Measurements from ENCODE around the gene PNPLA3. TPM values are rescaled to one million over a fixed set of nuclear protein-coding genes. Genes with fewer than 3 reads are reported as not detected.
A peak's percentile ranks its signal among the peaks of the same experiment; 100 is the strongest.

The PNPLA3 gene
- polyA plus RNA-seq, 4 donors: 0.22 to 4.0 (median 0.53) TPM; not detected in 1

DNA sequence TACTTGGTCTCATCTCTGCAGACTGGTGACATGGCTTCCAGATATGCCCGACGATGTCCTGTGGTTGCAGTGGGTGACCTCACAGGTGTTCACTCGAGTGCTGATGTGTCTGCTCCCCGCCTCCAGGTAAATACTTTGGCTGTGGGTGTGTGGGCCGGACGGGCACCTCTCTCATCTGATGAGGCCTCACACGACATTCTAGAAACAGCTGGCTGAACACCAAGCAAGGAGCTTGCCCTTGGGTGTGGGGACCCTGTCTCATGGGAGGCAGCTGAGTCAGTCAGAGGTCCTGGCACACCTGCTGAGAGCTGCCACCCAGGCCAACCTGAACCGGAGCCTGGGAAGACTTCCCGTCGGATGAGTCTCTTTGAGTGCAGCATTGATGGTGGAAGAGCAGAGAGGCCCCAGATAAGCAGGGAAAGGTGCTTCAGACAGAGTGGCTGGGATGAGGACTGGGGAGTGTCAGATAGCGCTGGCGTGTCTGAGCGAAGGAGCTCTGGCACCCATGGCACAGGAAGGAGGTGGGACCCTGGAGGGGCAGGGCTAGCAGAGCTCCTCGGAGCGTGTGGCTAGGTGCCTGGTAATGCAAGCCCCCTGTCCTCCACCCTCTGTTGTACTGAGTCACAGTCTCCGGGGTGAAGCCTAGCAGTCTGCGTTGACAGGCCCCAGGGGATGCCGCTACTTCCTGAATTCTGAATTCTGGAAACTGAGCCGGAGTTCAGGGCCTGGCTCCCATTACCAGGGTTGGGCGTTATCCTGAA is 21.2 kb downstream of the PNPLA3 start:
- Histone ChIP-seq H3K36me3 (ENCODE audit: control insufficient read depth in 3 of 3, insufficient read depth in 2 of 3, low read depth in 1 of 3, low read length in 3 of 3) (no peaks in the 10 kb centered on the region), H3K27ac (ENCODE audit: low read depth in 1 of 3, low read length in 2 of 3) (no peak overlapping the region), H3K4me3 (ENCODE audit: low read depth in 1 of 3, low read length in 3 of 3) (no peak overlapping the region), H3K27me3 (ENCODE audit: control insufficient read depth in 3 of 3, insufficient read depth in 3 of 3, low read length in 3 of 3) (no peaks in the 10 kb centered on the region), H3K4me1 (ENCODE audit: control insufficient read depth in 3 of 3, insufficient read depth in 2 of 3, low read depth in 1 of 3, low read length in 2 of 3) (no peaks in the 10 kb centered on the region), H3K9me3 (ENCODE audit: control insufficient read depth in 2 of 2, insufficient read depth in 1 of 2, low read depth in 1 of 2, low read length in 1 of 2) (no peaks in the 10 kb centered on the region)
- DNase-seq (no peak), FAIRE-seq (no peak)
- 83 to 88% (median 86%) methylated on average over 20 of the region's 20 CpGs for WGBS, 3 donors

DNA sequence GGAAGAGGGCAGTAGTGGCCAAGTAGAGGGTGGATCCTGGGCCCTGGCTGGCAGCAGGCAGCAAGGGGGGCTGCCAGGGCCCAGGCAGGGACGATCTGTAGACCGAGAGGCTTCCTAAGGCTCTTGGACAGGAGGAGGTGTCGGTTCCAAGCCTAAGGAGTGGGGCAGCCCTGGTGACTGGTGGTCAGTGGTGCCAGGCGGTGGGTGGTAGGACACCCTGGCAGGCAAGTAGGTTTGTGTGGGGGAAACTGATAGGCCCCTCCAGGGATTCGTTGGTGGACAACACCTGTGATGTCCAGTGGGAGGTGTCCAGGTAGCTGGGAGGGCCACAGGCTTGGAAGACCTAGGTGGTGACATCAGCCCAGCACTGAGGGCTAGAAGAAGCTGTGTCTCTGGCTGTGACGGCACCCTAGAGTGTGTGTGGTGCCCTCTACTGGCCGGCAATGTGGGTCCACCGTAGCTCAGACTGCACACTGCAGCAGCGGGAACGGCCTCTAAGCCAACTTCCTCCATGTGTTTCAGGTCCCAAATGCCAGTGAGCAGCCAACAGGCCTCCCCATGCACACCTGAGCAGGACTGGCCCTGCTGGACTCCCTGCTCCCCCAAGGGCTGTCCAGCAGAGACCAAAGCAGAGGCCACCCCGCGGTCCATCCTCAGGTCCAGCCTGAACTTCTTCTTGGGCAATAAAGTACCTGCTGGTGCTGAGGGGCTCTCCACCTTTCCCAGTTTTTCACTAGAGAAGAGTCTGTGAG is 22.2 kb downstream of the PNPLA3 start:
- H3K27me3 ChIP-seq (ENCODE audit: control insufficient read depth in 3 of 3, insufficient read depth in 3 of 3, low read length in 3 of 3): no peaks in the 10 kb centered on the region
- H3K4me3 ChIP-seq (ENCODE audit: low read depth in 1 of 3, low read length in 3 of 3): no peak overlapping the region
- FAIRE-seq: no peak
- H3K4me1 ChIP-seq (ENCODE audit: control insufficient read depth in 3 of 3, insufficient read depth in 2 of 3, low read depth in 1 of 3, low read length in 2 of 3): no peaks in the 10 kb centered on the region
- no peaks in the 10 kb centered on the region for H3K36me3 ChIP-seq (ENCODE audit: control insufficient read depth in 3 of 3, insufficient read depth in 2 of 3, low read depth in 1 of 3, low read length in 3 of 3)
- DNase-seq: peak; percentile 70 to 78
- no peaks in the 10 kb centered on the region for H3K9me3 ChIP-seq (ENCODE audit: control insufficient read depth in 2 of 2, insufficient read depth in 1 of 2, low read depth in 1 of 2, low read length in 1 of 2)
- WGBS, 3 donors: 47 to 58% (median 47%) methylated on average over 10 to 12 of the region's 12 CpGs
- H3K27ac ChIP-seq (ENCODE audit: low read depth in 1 of 3, low read length in 2 of 3): no peak overlapping the region

DNA sequence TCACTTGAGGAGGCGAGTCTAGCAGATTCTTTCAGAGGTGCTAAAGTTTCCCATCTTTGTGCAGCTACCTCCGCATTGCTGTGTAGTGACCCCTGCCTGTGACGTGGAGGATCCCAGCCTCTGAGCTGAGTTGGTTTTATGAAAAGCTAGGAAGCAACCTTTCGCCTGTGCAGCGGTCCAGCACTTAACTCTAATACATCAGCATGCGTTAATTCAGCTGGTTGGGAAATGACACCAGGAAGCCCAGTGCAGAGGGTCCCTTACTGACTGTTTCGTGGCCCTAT is 22.7 kb downstream of the PNPLA3 start:
- Histone ChIP-seq H3K27ac (ENCODE audit: low read depth in 1 of 3, low read length in 2 of 3) (no peak overlapping the region), H3K4me1 (ENCODE audit: control insufficient read depth in 3 of 3, insufficient read depth in 2 of 3, low read depth in 1 of 3, low read length in 2 of 3) (no peaks in the 10 kb centered on the region), H3K4me3 (ENCODE audit: low read depth in 1 of 3, low read length in 3 of 3) (no peak overlapping the region), H3K36me3 (ENCODE audit: control insufficient read depth in 3 of 3, insufficient read depth in 2 of 3, low read depth in 1 of 3, low read length in 3 of 3) (no peaks in the 10 kb centered on the region), H3K27me3 (ENCODE audit: control insufficient read depth in 3 of 3, insufficient read depth in 3 of 3, low read length in 3 of 3) (no peaks in the 10 kb centered on the region), H3K9me3 (ENCODE audit: control insufficient read depth in 2 of 2, insufficient read depth in 1 of 2, low read depth in 1 of 2, low read length in 1 of 2) (no peaks in the 10 kb centered on the region)
- FAIRE-seq (no peak), DNase-seq (no peak)
- WGBS, 3 donors: 78 to 89% (median 79%) methylated on average over 7 of the region's 7 CpGs

DNA sequence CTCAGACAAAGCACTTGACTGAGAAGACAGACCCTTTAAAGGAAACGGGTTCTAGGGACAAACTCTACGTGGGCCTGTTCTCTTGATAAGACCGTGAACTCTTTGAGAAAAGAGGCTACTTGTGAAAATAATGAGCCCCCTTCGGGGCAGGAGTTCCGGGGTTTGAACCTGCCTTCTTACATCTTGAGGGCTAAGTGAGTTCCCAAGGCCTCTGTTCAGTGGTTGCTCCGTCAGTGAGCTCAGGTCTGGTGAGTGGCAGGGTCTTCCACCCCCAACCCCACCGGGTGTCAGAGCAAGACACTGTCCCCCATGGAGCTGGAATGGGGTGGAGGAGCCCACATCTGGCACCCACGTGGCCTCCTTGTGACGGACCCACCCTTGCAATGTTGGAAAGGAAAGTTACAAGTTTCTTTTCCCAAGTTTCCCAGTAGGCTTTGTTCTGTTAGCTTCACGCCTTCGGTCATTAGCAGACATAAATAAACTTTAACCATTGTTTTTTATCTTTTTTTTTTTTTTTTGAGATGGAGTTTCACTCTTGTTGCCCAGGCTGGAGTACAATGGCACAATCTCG is 25.3 kb downstream of the PNPLA3 start:
- Histone ChIP-seq H3K27ac (ENCODE audit: low read depth in 1 of 3, low read length in 2 of 3) (no peak overlapping the region), H3K4me1 (ENCODE audit: control insufficient read depth in 3 of 3, insufficient read depth in 2 of 3, low read depth in 1 of 3, low read length in 2 of 3) (no peaks in the 10 kb centered on the region), H3K9me3 (ENCODE audit: control insufficient read depth in 2 of 2, insufficient read depth in 1 of 2, low read depth in 1 of 2, low read length in 1 of 2) (no peaks in the 10 kb centered on the region), H3K4me3 (ENCODE audit: low read depth in 1 of 3, low read length in 3 of 3) (no peak overlapping the region), H3K27me3 (ENCODE audit: control insufficient read depth in 3 of 3, insufficient read depth in 3 of 3, low read length in 3 of 3) (no peaks in the 10 kb centered on the region), H3K36me3 (ENCODE audit: control insufficient read depth in 3 of 3, insufficient read depth in 2 of 3, low read depth in 1 of 3, low read length in 3 of 3) (no peaks in the 10 kb centered on the region)
- no peak for FAIRE-seq
- 84 to 92% (median 87%) methylated on average over 12 of the region's 12 CpGs for WGBS, 3 donors
- no peak for DNase-seq

DNA sequence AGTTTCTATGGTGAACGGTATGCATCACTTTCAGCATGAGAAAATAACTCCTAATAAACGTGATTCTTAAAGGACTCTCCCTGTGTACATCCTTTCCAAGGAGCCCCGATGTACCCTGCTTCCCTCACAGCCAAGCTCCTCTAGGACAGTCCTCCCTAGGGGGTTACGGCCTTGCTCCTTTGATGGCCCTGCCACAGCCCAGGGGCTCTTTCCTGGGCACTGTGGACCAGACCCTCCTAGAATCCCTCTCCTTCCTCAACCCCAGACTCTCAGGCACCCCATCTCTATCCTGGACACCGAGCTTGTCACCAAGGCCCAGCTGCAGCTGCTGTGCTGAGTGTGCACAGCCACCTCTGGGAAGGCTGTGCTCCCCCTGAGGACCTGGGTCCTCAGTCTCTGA is 27.8 kb downstream of the PNPLA3 start:
- FAIRE-seq: no peak
- Histone ChIP-seq H3K4me1 (ENCODE audit: control insufficient read depth in 3 of 3, insufficient read depth in 2 of 3, low read depth in 1 of 3, low read length in 2 of 3) (peaks cover 0 to 6% (median 2%) of the 10 kb centered on the region in 3 donors), H3K27me3 (ENCODE audit: control insufficient read depth in 3 of 3, insufficient read depth in 3 of 3, low read length in 3 of 3) (no peaks in the 10 kb centered on the region), H3K36me3 (ENCODE audit: control insufficient read depth in 3 of 3, insufficient read depth in 2 of 3, low read depth in 1 of 3, low read length in 3 of 3) (no peaks in the 10 kb centered on the region), H3K4me3 (ENCODE audit: low read depth in 1 of 3, low read length in 3 of 3) (no peak overlapping the region), H3K9me3 (ENCODE audit: control insufficient read depth in 2 of 2, insufficient read depth in 1 of 2, low read depth in 1 of 2, low read length in 1 of 2) (no peaks in the 10 kb centered on the region), H3K27ac (ENCODE audit: low read depth in 1 of 3, low read length in 2 of 3) (no peak overlapping the region)
- no peak for DNase-seq
- 81 to 91% (median 82%) methylated on average over 5 of the region's 5 CpGs for WGBS, 3 donors

DNA sequence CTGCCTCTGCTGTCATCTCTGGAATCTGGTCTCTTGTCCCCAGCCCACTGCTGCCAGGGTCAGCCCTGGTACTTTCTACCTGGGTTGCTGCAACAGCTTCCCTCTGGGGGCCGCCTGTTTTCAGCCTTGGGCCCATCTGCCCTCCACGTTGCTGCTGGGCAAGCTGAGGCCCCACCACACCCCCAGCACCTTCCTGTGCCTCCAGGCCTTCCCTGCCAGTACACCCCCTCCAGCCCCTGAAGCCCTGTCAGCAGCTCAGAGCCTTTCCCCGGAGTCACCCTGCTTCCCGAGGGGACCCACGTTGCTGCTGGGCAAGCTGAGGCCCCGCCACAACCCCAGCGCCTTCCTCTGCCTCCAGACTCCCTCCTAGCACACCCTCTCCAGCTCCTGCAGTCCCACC is 28.4 kb downstream of the PNPLA3 start:
- 46 to 71% (median 63%) methylated on average over 4 to 7 of the region's 7 CpGs for WGBS, 3 donors
- Histone ChIP-seq H3K9me3 (ENCODE audit: control insufficient read depth in 2 of 2, insufficient read depth in 1 of 2, low read depth in 1 of 2, low read length in 1 of 2) (no peaks in the 10 kb centered on the region), H3K27me3 (ENCODE audit: control insufficient read depth in 3 of 3, insufficient read depth in 3 of 3, low read length in 3 of 3) (no peaks in the 10 kb centered on the region), H3K4me1 (ENCODE audit: control insufficient read depth in 3 of 3, insufficient read depth in 2 of 3, low read depth in 1 of 3, low read length in 2 of 3) (peaks cover 0 to 8% (median 5%) of the 10 kb centered on the region in 3 donors), H3K27ac (ENCODE audit: low read depth in 1 of 3, low read length in 2 of 3) (no peak overlapping the region), H3K36me3 (ENCODE audit: control insufficient read depth in 3 of 3, insufficient read depth in 2 of 3, low read depth in 1 of 3, low read length in 3 of 3) (no peaks in the 10 kb centered on the region), H3K4me3 (ENCODE audit: low read depth in 1 of 3, low read length in 3 of 3) (no peak overlapping the region)
- no peak for DNase-seq
- FAIRE-seq: no peak

DNA sequence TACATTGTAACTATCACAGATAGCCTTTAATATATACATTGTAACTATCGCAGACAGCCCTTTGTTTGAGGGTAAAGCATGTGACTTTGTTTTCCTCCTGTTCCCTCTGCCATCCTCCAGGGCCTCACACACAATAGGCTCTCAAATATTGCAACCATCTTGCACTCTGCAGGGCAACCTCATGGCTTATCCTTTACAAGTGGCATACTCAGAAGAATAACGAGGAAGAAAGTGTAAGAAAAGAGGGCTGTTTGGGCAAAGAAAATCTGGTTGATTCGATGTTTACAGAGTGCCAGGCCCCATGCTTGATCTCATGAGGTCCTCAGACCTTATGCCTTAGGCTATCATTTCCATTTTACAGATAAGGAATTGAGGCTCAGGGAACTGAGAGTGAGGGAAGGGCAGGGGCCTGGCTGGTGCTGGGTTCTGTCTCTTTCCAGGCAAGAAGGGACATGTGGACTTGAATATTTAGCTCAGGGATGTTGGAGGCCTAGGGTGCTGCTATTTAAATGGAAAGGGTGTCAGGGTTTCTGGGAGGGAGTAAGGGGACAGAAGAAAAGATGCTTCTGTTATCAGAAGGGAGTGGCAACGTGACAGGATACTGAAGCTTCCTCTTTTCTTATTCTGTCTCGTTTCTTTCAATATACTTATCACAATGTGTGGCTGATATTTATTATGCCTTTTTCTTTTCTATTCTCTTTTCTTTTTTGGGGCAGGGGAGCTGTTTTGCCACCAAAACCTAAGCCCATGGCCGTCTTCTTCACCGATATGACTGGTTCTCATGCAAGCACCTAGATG is 30.6 kb downstream of the PNPLA3 start:
- Histone ChIP-seq H3K4me3 (ENCODE audit: low read depth in 1 of 3, low read length in 3 of 3) (peak overlapping the region in 2 of 3 donors; percentile 55 to 82), H3K9me3 (ENCODE audit: control insufficient read depth in 2 of 2, insufficient read depth in 1 of 2, low read depth in 1 of 2, low read length in 1 of 2) (no peaks in the 10 kb centered on the region), H3K27me3 (ENCODE audit: control insufficient read depth in 3 of 3, insufficient read depth in 3 of 3, low read length in 3 of 3) (no peaks in the 10 kb centered on the region), H3K36me3 (ENCODE audit: control insufficient read depth in 3 of 3, insufficient read depth in 2 of 3, low read depth in 1 of 3, low read length in 3 of 3) (no peaks in the 10 kb centered on the region), H3K27ac (ENCODE audit: low read depth in 1 of 3, low read length in 2 of 3) (peak overlapping the region in 1 of 3 donors; percentile 95), H3K4me1 (ENCODE audit: control insufficient read depth in 3 of 3, insufficient read depth in 2 of 3, low read depth in 1 of 3, low read length in 2 of 3) (peaks cover 0 to 8% (median 5%) of the 10 kb centered on the region in 3 donors)
- WGBS, 3 donors: 27 to 32% (median 31%) methylated on average over 7 of the region's 7 CpGs
- FAIRE-seq (no peak), DNase-seq (no peak)
